ENCODE results near the gene SH2D6.

DNA sequence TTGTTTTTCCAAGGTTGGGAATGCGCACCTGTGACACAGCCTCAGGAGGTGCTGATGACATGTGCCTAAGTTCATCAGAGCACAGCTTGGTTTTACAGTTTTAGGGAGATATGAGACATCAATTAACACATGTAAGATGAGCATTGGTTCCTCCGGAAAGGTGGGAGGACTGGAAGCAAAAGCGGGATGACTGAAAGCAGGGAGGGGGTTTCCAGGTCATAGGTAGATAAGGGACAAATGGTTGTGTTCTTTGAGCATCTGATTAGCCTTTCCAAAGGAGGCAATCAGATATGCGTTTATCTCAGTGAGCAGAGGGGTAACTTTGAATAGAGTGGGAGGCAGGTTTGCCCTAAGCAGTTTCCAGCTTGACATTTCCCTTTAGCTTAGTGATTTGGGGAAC is 34.7 kb upstream of the SH2D6 start:
- no peak for TF ChIP-seq POLR2A (IDR thresholded peaks at IDR 0.05)
- TF ChIP-seq, protein P1, sequence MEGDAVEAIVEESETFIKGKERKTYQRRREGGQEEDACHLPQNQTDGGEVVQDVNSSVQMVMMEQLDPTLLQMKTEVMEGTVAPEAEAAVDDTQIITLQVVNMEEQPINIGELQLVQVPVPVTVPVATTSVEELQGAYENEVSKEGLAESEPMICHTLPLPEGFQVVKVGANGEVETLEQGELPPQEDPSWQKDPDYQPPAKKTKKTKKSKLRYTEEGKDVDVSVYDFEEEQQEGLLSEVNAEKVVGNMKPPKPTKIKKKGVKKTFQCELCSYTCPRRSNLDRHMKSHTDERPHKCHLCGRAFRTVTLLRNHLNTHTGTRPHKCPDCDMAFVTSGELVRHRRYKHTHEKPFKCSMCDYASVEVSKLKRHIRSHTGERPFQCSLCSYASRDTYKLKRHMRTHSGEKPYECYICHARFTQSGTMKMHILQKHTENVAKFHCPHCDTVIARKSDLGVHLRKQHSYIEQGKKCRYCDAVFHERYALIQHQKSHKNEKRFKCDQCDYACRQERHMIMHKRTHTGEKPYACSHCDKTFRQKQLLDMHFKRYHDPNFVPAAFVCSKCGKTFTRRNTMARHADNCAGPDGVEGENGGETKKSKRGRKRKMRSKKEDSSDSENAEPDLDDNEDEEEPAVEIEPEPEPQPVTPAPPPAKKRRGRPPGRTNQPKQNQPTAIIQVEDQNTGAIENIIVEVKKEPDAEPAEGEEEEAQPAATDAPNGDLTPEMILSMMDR (IDR thresholded peaks at IDR 0.05) = no peak
